ENCODE results near the gene GPX4.

Gene GPX4

DNA sequence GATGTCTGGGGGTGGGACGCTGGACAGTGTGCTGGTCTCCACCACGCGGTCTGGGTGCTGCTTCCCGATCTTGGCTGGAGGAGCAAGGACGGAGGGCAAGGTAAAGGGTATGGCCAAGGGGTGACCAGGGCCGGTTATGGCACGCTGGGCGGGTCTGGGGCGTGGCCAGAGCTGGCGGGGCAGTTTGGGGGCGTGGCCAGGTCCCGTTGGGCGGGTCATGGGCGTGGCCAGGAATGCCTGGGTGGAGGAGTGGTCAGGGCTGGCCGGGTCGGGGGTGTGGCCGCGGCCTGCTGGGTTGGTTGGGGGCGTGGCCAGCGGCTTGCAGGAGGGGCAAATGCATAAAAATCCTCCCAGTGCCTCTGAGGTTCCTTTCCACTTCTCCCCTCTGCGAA, 19.2 kb downstream of the GPX4 start:
- H3K4me1 ChIP-seq (ENCODE audit: control insufficient read depth in 2 of 2, insufficient read depth in 1 of 2, low read depth in 1 of 2, low read length in 2 of 2) = no peaks in the 10 kb centered on the region
- no peak overlapping the region for H2BK15ac ChIP-seq (ENCODE audit: low read length)
- H3K18ac ChIP-seq (ENCODE audit: low read length) = no peak overlapping the region
- H3K4me2 ChIP-seq (ENCODE audit: insufficient read depth, low read length, poor library complexity, severe bottlenecking) = no peak overlapping the region
- no peak overlapping the region for H2BK12ac ChIP-seq (ENCODE audit: low read length)
- peaks cover 11% of the 10 kb centered on the region for H3K79me1 ChIP-seq (ENCODE audit: low read depth, low read length)
- H3K9me3 ChIP-seq (replicated peaks in 1 of 2; ENCODE audit: control insufficient read depth in 2 of 2, insufficient read depth in 1 of 2, low read depth in 1 of 2, low read length in 2 of 2) = no peaks in the 10 kb centered on the region
- peak; percentile 57 for DNase-seq (ENCODE audit: low spot score)
- peak overlapping the region; percentile 97 for H3K23ac ChIP-seq (ENCODE audit: low read depth, low read length, poor library complexity)
- H3K27me3 ChIP-seq (ENCODE audit: control insufficient read depth in 3 of 3, insufficient read depth in 3 of 3, low read depth in 1 of 3, low read length in 3 of 3) = no peaks in the 10 kb centered on the region
- H2BK5ac ChIP-seq (ENCODE audit: low read length) = no peak overlapping the region
- H4K8ac ChIP-seq (ENCODE audit: low read depth, low read length) = no peak overlapping the region
- H3K14ac ChIP-seq (ENCODE audit: low read length) = peak overlapping the region; percentile 47
- H2BK120ac ChIP-seq (ENCODE audit: low read depth, low read length) = no peak overlapping the region
- H3K4me3 ChIP-seq (ENCODE audit: low read length in 2 of 2) = no peak overlapping the region
- no peak overlapping the region for H2AFZ ChIP-seq (ENCODE audit: low read length)
- no peak overlapping the region for H3K9ac ChIP-seq (ENCODE audit: low read depth, low read length, poor library complexity)
- H3K4ac ChIP-seq (ENCODE audit: low read length) = no peak overlapping the region
- no CpG with 5 or more reads among the region's 21 CpGs for WGBS, 2 donors (ENCODE audit: extremely low coverage in 2 of 2, insufficient read length in 2 of 2, insufficient replicate concordance in 1 of 2)
- H3K27ac ChIP-seq (replicated peaks; ENCODE audit: low read length) = no peak overlapping the region
- H2AK5ac ChIP-seq (ENCODE audit: low read depth, low read length) = peak overlapping the region; percentile 81
- H3K36me3 ChIP-seq (replicated peaks in 1 of 2; ENCODE audit: control insufficient read depth in 2 of 2, insufficient read depth in 2 of 2, low read length in 2 of 2) = peaks cover 17 to 87% of the 10 kb centered on the region in 2 donors
- H4K91ac ChIP-seq (ENCODE audit: low read depth, low read length, poor library complexity) = no peak overlapping the region

GRCh38 chr19:1123381-1123780, 19.6 kb downstream of the GPX4 start:
- no CpG with 5 or more reads among the region's 20 CpGs for WGBS, 2 donors (ENCODE audit: extremely low coverage in 2 of 2, insufficient read length in 2 of 2, insufficient replicate concordance in 1 of 2)
- peak overlapping the region; percentile 56 for H3K14ac ChIP-seq (ENCODE audit: low read length)
- no peak overlapping the region for H3K4me2 ChIP-seq (ENCODE audit: insufficient read depth, low read length, poor library complexity, severe bottlenecking)
- H3K79me1 ChIP-seq (ENCODE audit: low read depth, low read length) = peaks cover 11% of the 10 kb centered on the region
- H3K27ac ChIP-seq (replicated peaks; ENCODE audit: low read length) = no peak overlapping the region
- peak overlapping the region; percentile 71 for H2BK5ac ChIP-seq (ENCODE audit: low read length)
- peak overlapping the region; percentile 84 for H3K9ac ChIP-seq (ENCODE audit: low read depth, low read length, poor library complexity)
- H3K36me3 ChIP-seq (replicated peaks in 1 of 2; ENCODE audit: control insufficient read depth in 2 of 2, insufficient read depth in 2 of 2, low read length in 2 of 2) = peaks cover 17 to 87% of the 10 kb centered on the region in 2 donors
- no peak overlapping the region for H4K91ac ChIP-seq (ENCODE audit: low read depth, low read length, poor library complexity)
- no peak overlapping the region for H3K4ac ChIP-seq (ENCODE audit: low read length)
- H3K23ac ChIP-seq (ENCODE audit: low read depth, low read length, poor library complexity) = peak overlapping the region; percentile 97
- H3K27me3 ChIP-seq (ENCODE audit: control insufficient read depth in 3 of 3, insufficient read depth in 3 of 3, low read depth in 1 of 3, low read length in 3 of 3) = no peaks in the 10 kb centered on the region
- peak overlapping the region; percentile 81 for H2AK5ac ChIP-seq (ENCODE audit: low read depth, low read length)
- no peak for DNase-seq (ENCODE audit: low spot score)
- no peak overlapping the region for H4K8ac ChIP-seq (ENCODE audit: low read depth, low read length)
- no peaks in the 10 kb centered on the region for H3K4me1 ChIP-seq (ENCODE audit: control insufficient read depth in 2 of 2, insufficient read depth in 1 of 2, low read depth in 1 of 2, low read length in 2 of 2)
- H3K9me3 ChIP-seq (replicated peaks in 1 of 2; ENCODE audit: control insufficient read depth in 2 of 2, insufficient read depth in 1 of 2, low read depth in 1 of 2, low read length in 2 of 2) = no peaks in the 10 kb centered on the region
- H2AFZ ChIP-seq (ENCODE audit: low read length) = no peak overlapping the region
- H3K4me3 ChIP-seq (ENCODE audit: low read length in 2 of 2) = peak overlapping the region in 1 of 2 donors; percentile 1
- no peak overlapping the region for H2BK15ac ChIP-seq (ENCODE audit: low read length)
- peak overlapping the region; percentile 92 for H3K18ac ChIP-seq (ENCODE audit: low read length)
- H2BK120ac ChIP-seq (ENCODE audit: low read depth, low read length) = no peak overlapping the region
- peak overlapping the region; percentile 41 for H2BK12ac ChIP-seq (ENCODE audit: low read length)

- H2BK5ac ChIP-seq (ENCODE audit: low read length) = peak overlapping the region; percentile 71
- H3K27me3 ChIP-seq (ENCODE audit: control insufficient read depth in 3 of 3, insufficient read depth in 3 of 3, low read depth in 1 of 3, low read length in 3 of 3) = no peaks in the 10 kb centered on the region
- peak overlapping the region; percentile 68 for H2AK5ac ChIP-seq (ENCODE audit: low read depth, low read length)
- H2BK12ac ChIP-seq (ENCODE audit: low read length) = no peak overlapping the region
- no peaks in the 10 kb centered on the region for H3K9me3 ChIP-seq (replicated peaks in 1 of 2; ENCODE audit: control insufficient read depth in 2 of 2, insufficient read depth in 1 of 2, low read depth in 1 of 2, low read length in 2 of 2)
- no peak overlapping the region for H2BK15ac ChIP-seq (ENCODE audit: low read length)
- H3K4me2 ChIP-seq (ENCODE audit: insufficient read depth, low read length, poor library complexity, severe bottlenecking) = no peak overlapping the region
- no peak overlapping the region for H4K91ac ChIP-seq (ENCODE audit: low read depth, low read length, poor library complexity)
- peaks cover 17 to 80% of the 10 kb centered on the region in 2 donors for H3K36me3 ChIP-seq (replicated peaks in 1 of 2; ENCODE audit: control insufficient read depth in 2 of 2, insufficient read depth in 2 of 2, low read length in 2 of 2)
- H3K27ac ChIP-seq (replicated peaks; ENCODE audit: low read length) = no peak overlapping the region
- H3K4me1 ChIP-seq (ENCODE audit: control insufficient read depth in 2 of 2, insufficient read depth in 1 of 2, low read depth in 1 of 2, low read length in 2 of 2) = no peaks in the 10 kb centered on the region
- DNase-seq (ENCODE audit: low spot score) = no peak
- no peak overlapping the region for H4K8ac ChIP-seq (ENCODE audit: low read depth, low read length)
- H3K4ac ChIP-seq (ENCODE audit: low read length) = no peak overlapping the region
- H2AFZ ChIP-seq (ENCODE audit: low read length) = no peak overlapping the region
- no peak overlapping the region for H2BK120ac ChIP-seq (ENCODE audit: low read depth, low read length)
- H3K9ac ChIP-seq (ENCODE audit: low read depth, low read length, poor library complexity) = peak overlapping the region; percentile 77
- H3K14ac ChIP-seq (ENCODE audit: low read length) = peak overlapping the region; percentile 21
- H3K4me3 ChIP-seq (ENCODE audit: low read length in 2 of 2) = no peak overlapping the region
- H3K18ac ChIP-seq (ENCODE audit: low read length) = peak overlapping the region; percentile 55
- H3K79me1 ChIP-seq (ENCODE audit: low read depth, low read length) = peaks cover 11% of the 10 kb centered on the region
- no CpG with 5 or more reads among the region's 23 CpGs for WGBS, 2 donors (ENCODE audit: extremely low coverage in 2 of 2, insufficient read length in 2 of 2, insufficient replicate concordance in 1 of 2)
- H3K23ac ChIP-seq (ENCODE audit: low read depth, low read length, poor library complexity) = peak overlapping the region; percentile 97
These were observed 20.3 kb downstream of the GPX4 start for GRCh38 chr19:1123885-1124677.

GRCh38 chr19:1125601-1126467, 22.0 kb downstream of the GPX4 start:
- Histone ChIP-seq H3K4me2 (ENCODE audit: insufficient read depth, low read length, poor library complexity, severe bottlenecking) (no peak overlapping the region), H2BK12ac (ENCODE audit: low read length) (no peak overlapping the region), H3K9ac (ENCODE audit: low read depth, low read length, poor library complexity) (no peak overlapping the region), H3K4me3 (ENCODE audit: low read length in 2 of 2) (no peak overlapping the region), H4K91ac (ENCODE audit: low read depth, low read length, poor library complexity) (no peak overlapping the region), H3K18ac (ENCODE audit: low read length) (no peak overlapping the region), H2AK5ac (ENCODE audit: low read depth, low read length) (no peak overlapping the region), H2BK5ac (ENCODE audit: low read length) (no peak overlapping the region), H4K8ac (ENCODE audit: low read depth, low read length) (no peak overlapping the region), H2BK120ac (ENCODE audit: low read depth, low read length) (no peak overlapping the region), H3K23ac (ENCODE audit: low read depth, low read length, poor library complexity) (peak overlapping the region; percentile 85), H3K9me3 (replicated peaks in 1 of 2; ENCODE audit: control insufficient read depth in 2 of 2, insufficient read depth in 1 of 2, low read depth in 1 of 2, low read length in 2 of 2) (no peaks in the 10 kb centered on the region), H2AFZ (ENCODE audit: low read length) (no peak overlapping the region), H2BK15ac (ENCODE audit: low read length) (no peak overlapping the region), H3K79me1 (ENCODE audit: low read depth, low read length) (peaks cover 9% of the 10 kb centered on the region), H3K27ac (replicated peaks; ENCODE audit: low read length) (no peak overlapping the region), H3K4ac (ENCODE audit: low read length) (no peak overlapping the region), H3K4me1 (ENCODE audit: control insufficient read depth in 2 of 2, insufficient read depth in 1 of 2, low read depth in 1 of 2, low read length in 2 of 2) (no peaks in the 10 kb centered on the region), H3K27me3 (ENCODE audit: control insufficient read depth in 3 of 3, insufficient read depth in 3 of 3, low read depth in 1 of 3, low read length in 3 of 3) (no peaks in the 10 kb centered on the region), H3K36me3 (replicated peaks in 1 of 2; ENCODE audit: control insufficient read depth in 2 of 2, insufficient read depth in 2 of 2, low read length in 2 of 2) (peaks cover 17 to 64% of the 10 kb centered on the region in 2 donors), H3K14ac (ENCODE audit: low read length) (no peak overlapping the region)
- WGBS, 2 donors (ENCODE audit: extremely low coverage in 2 of 2, insufficient read length in 2 of 2, insufficient replicate concordance in 1 of 2) = no CpG with 5 or more reads among the region's 33 CpGs
- DNase-seq (ENCODE audit: low spot score) = no peak

Measured in neuronal stem cell (in vitro differentiated cells).